CD4-positive, alpha-beta T cell (primary cell): Measurements from ENCODE around the gene CARD19. TPM values are rescaled to one million over a fixed set of nuclear protein-coding genes. Genes with fewer than 3 reads are reported as not detected.
A peak's percentile ranks its signal among the peaks of the same experiment; 100 is the strongest.

ENCODE experiments used
- ATAC-seq: fragments of 200-7000 bp; cut with Tn5 transposase; one replicate; pipeline ENCODE4 v1.10.0; 2022; ENCODE audit warnings: mild to moderate bottlenecking; ENCODE audit not compliant: poor library complexity
- CTCF ChIA-PET: fragments of 350-600 bp; sonication (Branson Sonifier 250); formaldehyde crosslinking; loops from one replicate; lab custom pipeline; 2021; ENCODE audit warnings: antibody characterized with exemption, inconsistent platforms; lab: Charles Lee
- POLR2A ChIA-PET: fragments of 350-600 bp; sonication (Branson Sonifier 250); formaldehyde crosslinking; loops from one replicate; lab custom pipeline; 2021; ENCODE audit warnings: antibody characterized with exemption, inconsistent platforms; lab: Charles Lee
- DNase-seq, 14 experiments: peaks; one replicate each; pipeline ENCODE4 v3.0.0-alpha.2; 2013 to 2020; ENCODE audit warnings: mixed read lengths in 2 of 14
- H3K27ac ChIP-seq, 2 donors: one replicate each; pipeline versions ENCODE4 v1.5.1 to v1.7.0; 2013; ENCODE audit warnings: low read length in 2 of 2, low read depth in 1 of 2, mild to moderate bottlenecking in 1 of 2
- H3K27me3 ChIP-seq, 2 experiments: 1 replicate in 1 of 2; 2 replicates in 1 of 2; pipeline versions ENCODE4 v1.6.1 to v1.7.0; 2013; ENCODE audit warnings: low read length in 2 of 2, control low read depth in 1 of 2, mild to moderate bottlenecking in 1 of 2, moderate library complexity in 1 of 2; ENCODE audit not compliant: insufficient read depth in 2 of 2, control insufficient read depth in 1 of 2
- H3K36me3 ChIP-seq: one replicate; pipeline ENCODE4 v1.6.1; 2013; ENCODE audit warnings: low read length, control low read depth; ENCODE audit not compliant: insufficient read depth
- H3K4me1 ChIP-seq: one replicate; pipeline ENCODE4 v1.6.1; 2013; ENCODE audit warnings: low read length, control low read depth; ENCODE audit not compliant: insufficient read depth
- H3K4me3 ChIP-seq: one replicate; pipeline ENCODE4 v1.5.1; 2013; ENCODE audit warnings: mild to moderate bottlenecking, low read length, moderate library complexity
- H3K9me3 ChIP-seq, 2 experiments: 1 replicate in 1 of 2; 2 replicates in 1 of 2; pipeline versions ENCODE4 v1.6.1 to v1.7.0; 2013; ENCODE audit warnings: low read length in 2 of 2, mild to moderate bottlenecking in 2 of 2, control low read depth in 1 of 2, moderate library complexity in 1 of 2; ENCODE audit not compliant: control insufficient read depth in 1 of 2, insufficient read depth in 1 of 2
- H3K27ac Mint-ChIP-seq: one replicate; pipeline ENCODE4 v1.8.0; 2020; ENCODE audit warnings: mixed read lengths
- H3K27me3 Mint-ChIP-seq: one replicate; pipeline ENCODE4 v1.8.0; 2021; ENCODE audit warnings: mixed read lengths
- H3K36me3 Mint-ChIP-seq: one replicate; pipeline ENCODE4 v1.8.0; 2021; ENCODE audit warnings: low read depth, mixed read lengths
- H3K4me1 Mint-ChIP-seq: one replicate; pipeline ENCODE4 v1.8.0; 2021; ENCODE audit warnings: low read depth, mixed read lengths
- H3K4me3 Mint-ChIP-seq: one replicate; pipeline ENCODE4 v1.8.0; 2020; ENCODE audit warnings: mild to moderate bottlenecking, mixed read lengths
- H3K9me3 Mint-ChIP-seq: one replicate; pipeline ENCODE4 v1.8.0; 2020; ENCODE audit warnings: mixed read lengths
- CTCF ChIP-seq: fragments of 200-600 bp; IDR thresholded peaks from one replicate; pipeline ENCODE4 v1.8.0; 2022; ENCODE audit warnings: antibody characterized with exemption, mild to moderate bottlenecking
- intact Hi-C, 2 experiments: fragments of 100-400 bp; cut with DNase I in 1 of 2; cut with micrococcal nuclease in 1 of 2; formaldehyde crosslinking; loops; one replicate each; pipeline versions ENCODE4 v1.15.1 to v1.9.0; 2023 to 2025; cut with DNase I, micrococcal nuclease
- total RNA-seq, 174 experiments: library from RNA in 2 of 174; stranded (reverse) in 2 of 174; gene quantifications; one replicate each; pipeline ENCODE4 v1.2.3 and lab custom pipeline; 2021 to 2026

CARD19 gene
- total RNA-seq, 2 experiments from 2014 or later, result 38.8 to 39.2 TPM

GRCh38 chr9:93091453-93092081 is 4.5 kb upstream of the CARD19 start:
- ChIA-PET POLR2A (interaction anchor here (0.6 to 3.0 kb wide), 4 partner anchors 11 to 55 kb away, joined by 3 to 15 read pairs (median 3); no protein-coding TSS in a partner anchor), CTCF (interaction anchor here (1.1 kb wide), 1 partner anchor 88 kb away, joined by 5 read pairs; no protein-coding TSS in a partner anchor)
- H3K4me3 Mint-ChIP-seq, result no peak overlapping the region
- H3K36me3 Mint-ChIP-seq, result peaks cover 37% of the 10 kb centered on the region
- DNase-seq (peak in 8 of 14 experiments; percentile 30 to 67 (median 49)), ATAC-seq (no peak)
- Histone ChIP-seq H3K9me3 (peaks cover 0 to 12% of the 10 kb centered on the region in 2 experiments), H3K4me1 (peaks cover 38% of the 10 kb centered on the region), H3K27me3 (no peaks in the 10 kb centered on the region), H3K4me3 (no peak overlapping the region), H3K36me3 (peaks cover 22% of the 10 kb centered on the region), H3K27ac (no peak overlapping the region)
- H3K4me1 Mint-ChIP-seq, result peaks cover 56% of the 10 kb centered on the region
- H3K27ac Mint-ChIP-seq, result peak overlapping the region; percentile 99
- intact Hi-C loops, result loop anchor here in 1 of 2 experiments (5.0 kb wide), 1 partner anchor 84 kb away; no protein-coding TSS in a partner anchor
- no peaks in the 10 kb centered on the region for H3K27me3 Mint-ChIP-seq
- no peaks in the 10 kb centered on the region for H3K9me3 Mint-ChIP-seq
- no peak for TF ChIP-seq CTCF

DNA sequence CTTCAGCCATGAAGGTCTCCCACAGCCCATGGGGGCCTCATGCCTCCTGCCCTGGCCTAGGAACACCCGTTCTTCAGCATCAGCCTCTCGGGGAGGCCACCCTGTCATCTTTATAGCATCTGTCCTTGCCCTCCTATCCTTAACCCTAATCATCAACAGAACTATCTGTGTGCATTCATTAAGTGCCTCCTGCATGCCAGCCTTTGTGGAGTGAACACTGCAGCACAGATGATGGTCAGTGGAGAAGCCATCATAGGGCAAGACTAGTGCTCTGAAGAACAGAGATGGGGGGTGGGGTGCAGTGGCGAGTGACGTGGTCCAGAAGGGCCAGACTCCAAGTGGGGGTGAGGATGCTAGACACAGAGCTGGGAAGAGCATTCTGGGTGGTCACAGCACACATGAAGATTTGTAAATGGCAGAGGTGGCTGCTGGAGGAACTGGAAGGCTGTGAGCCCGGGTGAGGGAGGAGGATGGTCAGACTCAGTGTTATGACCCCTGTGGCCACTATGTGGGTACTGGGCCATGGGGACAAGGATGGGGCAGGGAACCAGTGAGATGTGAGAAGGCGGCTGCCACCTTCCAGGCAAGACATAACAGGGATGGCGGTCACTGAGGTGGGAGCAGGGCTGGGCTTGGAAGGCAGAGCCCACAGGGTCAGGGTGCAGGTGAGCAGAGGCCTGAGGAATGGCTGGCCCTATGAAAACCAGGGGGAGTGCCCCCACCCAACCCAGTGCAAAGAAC is 3.6 kb upstream of the CARD19 start:
- peaks cover 39% of the 10 kb centered on the region for H3K36me3 Mint-ChIP-seq
- ChIA-PET CTCF (no interaction called here), POLR2A (interaction anchor here (1.4 to 3.0 kb wide), 2 partner anchors 11 to 28 kb away, joined by 3 to 15 read pairs; no protein-coding TSS in a partner anchor)
- peak overlapping the region in 1 of 2 donors; percentile 25 for H3K27ac ChIP-seq
- no peak for TF ChIP-seq CTCF
- H3K27me3 Mint-ChIP-seq, result no peaks in the 10 kb centered on the region
- intact Hi-C loops, result loop anchor here in 1 of 2 experiments (5.0 kb wide), 1 partner anchor 85 kb away; no protein-coding TSS in a partner anchor
- H3K36me3 ChIP-seq, result peaks cover 15% of the 10 kb centered on the region
- ATAC-seq (no peak), DNase-seq (peak in 2 of 14 experiments; percentile 22 to 32)
- H3K4me3 Mint-ChIP-seq, result peak overlapping the region; percentile 59
- no peak overlapping the region for H3K4me3 ChIP-seq
- H3K4me1 ChIP-seq, result peaks cover 46% of the 10 kb centered on the region
- H3K27me3 ChIP-seq, result no peaks in the 10 kb centered on the region
- no peaks in the 10 kb centered on the region for H3K9me3 Mint-ChIP-seq
- peaks cover 0 to 12% of the 10 kb centered on the region in 2 experiments for H3K9me3 ChIP-seq
- peak overlapping the region; percentile 99 for H3K27ac Mint-ChIP-seq
- H3K4me1 Mint-ChIP-seq, result peaks cover 64% of the 10 kb centered on the region

DNA sequence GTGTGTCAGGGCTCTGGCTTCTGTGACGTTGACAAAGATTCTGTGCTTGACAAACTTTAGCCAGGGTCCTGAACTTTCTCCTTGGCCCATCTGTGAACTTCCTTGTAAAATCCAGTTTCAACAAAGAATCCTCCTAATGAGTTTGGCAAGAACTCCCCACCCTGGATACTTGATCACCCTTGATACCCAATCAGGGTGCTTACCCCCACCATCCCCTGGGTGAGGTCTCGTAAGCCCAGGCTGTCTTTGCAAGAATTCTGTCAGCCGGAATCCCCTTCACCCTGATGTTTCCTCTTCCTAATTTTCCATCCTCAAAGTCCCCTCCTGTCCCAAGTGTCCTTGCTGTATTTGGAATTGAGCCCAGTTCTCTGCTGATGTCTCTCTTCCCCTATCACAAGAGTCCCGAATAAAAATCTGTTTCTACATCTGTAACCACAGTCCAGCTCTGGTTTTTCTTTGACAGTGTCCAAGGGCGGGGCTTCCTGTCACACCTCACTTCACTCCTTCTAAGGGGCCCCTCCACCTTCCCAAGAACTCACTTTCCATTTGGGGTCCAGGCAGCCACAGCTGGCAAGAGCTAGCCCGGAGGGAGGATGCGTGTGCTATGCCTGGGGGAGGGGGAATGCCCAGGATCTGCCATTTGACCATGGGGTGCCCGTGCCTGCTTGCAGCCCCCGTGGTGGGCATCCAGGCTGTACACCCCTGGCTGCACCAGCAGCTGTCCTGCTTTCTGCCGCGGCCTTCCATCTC is 2.7 kb upstream of the CARD19 start:
- DNase-seq, result peak in 2 of 14 experiments; percentile 22 to 28
- Histone ChIP-seq H3K27ac (peak overlapping the region; percentile 25 to 29), H3K36me3 (peaks cover 8% of the 10 kb centered on the region), H3K4me1 (peaks cover 55% of the 10 kb centered on the region), H3K9me3 (peaks cover 0 to 12% of the 10 kb centered on the region in 2 experiments), H3K4me3 (no peak overlapping the region), H3K27me3 (no peaks in the 10 kb centered on the region)
- Mint-ChIP-seq H3K4me3 (peak overlapping the region; percentile 59), H3K27me3 (no peaks in the 10 kb centered on the region), H3K4me1 (peaks cover 72% of the 10 kb centered on the region), H3K27ac (peak overlapping the region; percentile 99), H3K9me3 (no peaks in the 10 kb centered on the region), H3K36me3 (peaks cover 36% of the 10 kb centered on the region)
- intact Hi-C loops, result loop anchor here in 1 of 2 experiments (5.0 kb wide), 1 partner anchor 86 kb away; no protein-coding TSS in a partner anchor
- no peak for TF ChIP-seq CTCF
- POLR2A ChIA-PET, result interaction anchor here (1.4 to 3.0 kb wide), 2 partner anchors 12 to 29 kb away, joined by 3 to 15 read pairs; no protein-coding TSS in a partner anchor
- CTCF ChIA-PET, result no interaction called here
- ATAC-seq, result no peak
